Measurements from ENCODE around the gene SGCA.

The SGCA gene

DNA sequence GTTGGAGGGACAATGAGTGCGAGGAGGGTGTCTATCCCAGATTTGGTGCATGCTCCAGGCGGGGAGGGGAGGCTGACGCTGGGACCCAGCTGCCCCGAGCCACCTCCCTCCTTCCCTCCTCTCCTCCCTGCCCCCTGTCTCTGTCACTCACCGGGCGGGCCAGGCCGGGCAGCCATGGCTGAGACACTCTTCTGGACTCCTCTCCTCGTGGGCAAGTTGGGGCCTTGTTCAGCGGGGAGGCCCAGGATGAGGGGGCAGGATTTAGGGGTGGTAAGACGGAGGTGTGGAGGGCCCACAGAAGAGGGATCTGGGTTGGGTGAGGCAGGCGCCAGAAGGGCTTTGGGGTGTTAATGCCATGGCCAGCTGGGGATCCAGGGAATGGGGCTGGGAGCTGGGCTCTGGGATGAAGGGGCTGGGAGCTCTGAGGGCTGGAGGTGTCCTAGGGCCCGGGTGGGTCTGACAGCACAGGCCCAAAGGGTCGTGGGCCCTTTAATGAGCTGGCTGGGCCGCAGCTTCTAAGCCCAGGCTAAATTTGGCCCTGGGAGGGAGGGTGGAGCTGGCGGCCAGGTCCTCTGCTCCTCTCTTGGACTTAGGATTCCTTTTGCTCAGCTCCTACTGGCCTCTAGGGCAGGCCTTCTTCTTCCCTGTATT is at the start of gene SGCA:
Gene SGCA (plus strand): TSS at position 139 of the 651 bp plus-strand sequence. CDS start 36 bp downstream, at position 175.
- DNase-seq (ENCODE audit: low spot score) = no peak

DNA sequence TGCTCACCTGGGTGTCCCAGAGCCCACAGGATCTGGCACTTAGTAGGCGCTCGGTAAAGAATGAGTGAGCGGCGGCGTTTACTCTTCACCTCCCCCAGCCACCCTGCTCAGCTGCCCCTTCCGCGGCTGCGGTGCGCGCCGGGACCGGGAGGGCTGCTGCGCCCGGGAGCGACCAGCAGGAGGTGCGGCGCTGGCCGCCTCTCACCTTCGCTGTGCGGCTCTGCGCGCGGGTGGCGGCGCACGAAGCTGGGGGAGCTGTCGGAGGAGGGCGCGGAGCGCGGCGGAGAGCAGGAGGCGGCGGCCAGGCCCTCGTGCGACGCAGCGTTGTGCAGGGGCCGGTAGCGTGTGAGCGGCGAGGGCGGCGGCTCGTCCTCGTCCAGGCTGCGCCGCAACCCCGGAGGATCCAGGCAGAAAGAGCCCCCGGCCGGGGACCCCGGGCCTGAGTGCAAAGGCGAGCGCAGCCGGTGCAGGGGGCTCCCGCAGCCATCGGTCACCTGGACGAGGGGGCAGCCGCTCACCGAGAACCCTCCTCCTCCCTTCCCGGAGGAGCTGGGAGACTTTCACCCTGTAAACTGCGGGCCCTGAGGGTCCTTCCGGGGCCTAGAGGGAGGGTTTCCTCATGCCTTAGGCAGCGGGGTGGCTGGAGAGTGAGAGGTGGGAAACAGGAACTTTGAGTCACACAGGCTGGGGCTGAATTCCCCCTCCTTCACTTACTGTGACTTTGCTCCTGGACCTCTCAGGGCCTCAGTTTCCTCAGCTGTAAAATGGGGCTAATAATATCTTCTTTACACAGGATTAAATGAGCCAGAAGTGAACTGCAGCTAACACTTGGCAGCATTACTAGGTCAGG is 48.4 kb upstream of the SGCA start:
- no peak for DNase-seq (ENCODE audit: low spot score)

DNA sequence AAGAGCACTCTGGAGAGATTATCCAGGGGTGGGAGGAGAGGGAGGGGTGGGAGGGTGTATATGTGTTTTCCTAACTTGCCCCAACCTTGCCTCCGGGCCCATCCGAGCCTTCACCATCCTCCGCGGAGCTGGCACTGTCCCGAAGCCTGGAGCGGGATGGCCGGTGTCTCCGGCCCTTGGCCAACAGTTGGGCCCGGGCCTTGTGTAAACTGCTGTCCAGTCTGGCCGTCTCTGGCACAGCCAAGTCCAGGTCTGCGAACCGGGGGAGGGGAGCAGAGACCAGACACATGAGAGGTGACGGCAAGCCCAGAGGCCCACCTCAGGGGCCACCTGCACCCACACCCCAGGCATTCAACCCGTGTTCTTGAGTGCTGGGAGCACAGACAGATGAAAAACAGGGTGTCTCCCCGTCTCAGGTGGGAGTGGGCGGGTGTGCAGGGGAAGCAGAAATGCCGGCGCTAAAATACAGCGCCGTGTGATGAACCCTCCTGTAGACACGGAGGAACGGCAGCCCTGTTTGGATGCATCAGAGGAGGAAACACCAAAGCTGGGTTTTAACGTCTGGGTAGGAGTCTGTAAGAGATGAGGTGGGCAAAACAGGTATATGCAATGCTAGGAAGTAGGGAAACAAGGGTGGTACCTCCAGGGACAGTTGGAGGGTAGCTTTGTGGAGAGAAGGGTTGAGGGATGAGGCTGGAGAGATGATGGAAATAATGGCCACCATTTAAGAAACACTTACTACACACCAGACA is 47.6 kb upstream of the SGCA start:
- DNase-seq (ENCODE audit: low spot score) = no peak

DNA sequence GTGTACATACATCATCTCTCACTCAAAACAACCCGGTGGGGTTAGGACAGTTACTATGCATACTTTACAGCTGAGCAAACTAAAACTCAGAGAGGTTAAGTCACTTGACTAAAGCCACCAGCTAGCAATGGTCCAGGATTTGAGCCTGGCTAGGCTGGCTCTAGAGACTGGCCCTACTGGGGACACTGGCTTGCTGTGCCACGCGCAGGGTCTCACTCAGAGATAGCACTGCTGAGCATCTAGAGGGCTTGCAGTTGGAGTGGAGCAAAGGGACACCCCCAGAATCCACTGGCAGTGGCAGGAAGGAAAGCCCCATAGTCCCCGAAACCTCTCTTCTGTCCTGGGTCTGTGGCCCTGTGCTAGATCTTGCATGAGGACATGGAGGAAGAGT is 47.0 kb upstream of the SGCA start:
- no peak for DNase-seq (ENCODE audit: low spot score)

DNA sequence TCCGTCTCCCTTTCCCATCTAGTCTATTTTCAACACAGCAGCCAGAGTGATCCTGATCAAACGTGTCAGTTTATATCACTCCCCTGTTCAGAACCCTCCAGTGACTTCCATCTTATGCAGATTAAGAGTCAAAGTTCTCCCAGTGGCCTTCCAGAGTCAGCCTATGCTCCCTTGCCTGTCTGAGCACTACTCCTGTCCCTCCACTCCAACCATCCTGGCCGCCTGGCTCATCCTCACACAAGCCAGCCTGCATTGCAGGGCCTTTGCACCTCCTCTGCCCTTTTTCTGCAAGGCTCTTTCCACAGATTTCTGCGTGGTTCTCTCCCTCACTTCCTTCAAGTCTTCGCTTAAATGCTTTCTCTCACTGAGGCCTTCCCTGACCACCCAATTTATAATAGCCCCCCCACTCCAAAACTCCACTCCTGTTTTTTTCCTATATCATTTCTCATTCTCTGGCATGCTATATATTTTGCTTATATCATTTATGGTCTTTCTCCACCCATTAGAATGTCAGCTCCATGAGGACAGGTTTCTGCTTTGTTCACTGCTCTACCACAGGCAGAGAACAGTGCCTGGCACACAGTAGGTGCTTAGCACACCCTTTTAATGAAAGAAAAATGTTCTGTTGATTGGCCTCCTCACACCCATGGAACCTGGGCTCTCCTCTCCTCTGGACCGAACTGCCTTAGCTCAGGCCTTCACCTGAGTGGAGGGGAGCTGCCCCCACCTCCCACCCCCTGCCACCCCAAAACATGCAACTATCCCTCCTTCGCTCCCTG is 45.1 kb upstream of the SGCA start:
- DNase-seq (ENCODE audit: low spot score) = no peak

DNA sequence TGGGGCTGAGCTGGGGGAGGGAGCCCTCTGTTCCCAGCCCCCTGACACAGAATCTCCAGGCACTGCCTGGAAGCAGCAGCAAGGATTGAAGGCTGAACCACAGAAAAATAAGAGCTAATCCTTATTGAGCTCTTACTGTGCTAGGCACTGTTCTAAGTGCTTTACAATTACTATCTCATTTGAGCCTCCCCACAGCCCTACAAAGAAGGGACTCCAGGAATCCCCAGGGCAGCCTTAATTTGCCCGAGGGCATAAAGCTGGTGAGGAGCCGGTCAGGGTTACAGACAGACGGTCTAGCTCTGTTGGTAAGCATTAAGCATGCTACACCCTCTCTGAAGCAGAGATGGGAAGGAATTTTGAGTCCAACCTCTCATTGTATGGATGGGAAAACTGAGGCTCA is 42.9 kb upstream of the SGCA start:
- no peak for DNase-seq (ENCODE audit: low spot score)

DNA sequence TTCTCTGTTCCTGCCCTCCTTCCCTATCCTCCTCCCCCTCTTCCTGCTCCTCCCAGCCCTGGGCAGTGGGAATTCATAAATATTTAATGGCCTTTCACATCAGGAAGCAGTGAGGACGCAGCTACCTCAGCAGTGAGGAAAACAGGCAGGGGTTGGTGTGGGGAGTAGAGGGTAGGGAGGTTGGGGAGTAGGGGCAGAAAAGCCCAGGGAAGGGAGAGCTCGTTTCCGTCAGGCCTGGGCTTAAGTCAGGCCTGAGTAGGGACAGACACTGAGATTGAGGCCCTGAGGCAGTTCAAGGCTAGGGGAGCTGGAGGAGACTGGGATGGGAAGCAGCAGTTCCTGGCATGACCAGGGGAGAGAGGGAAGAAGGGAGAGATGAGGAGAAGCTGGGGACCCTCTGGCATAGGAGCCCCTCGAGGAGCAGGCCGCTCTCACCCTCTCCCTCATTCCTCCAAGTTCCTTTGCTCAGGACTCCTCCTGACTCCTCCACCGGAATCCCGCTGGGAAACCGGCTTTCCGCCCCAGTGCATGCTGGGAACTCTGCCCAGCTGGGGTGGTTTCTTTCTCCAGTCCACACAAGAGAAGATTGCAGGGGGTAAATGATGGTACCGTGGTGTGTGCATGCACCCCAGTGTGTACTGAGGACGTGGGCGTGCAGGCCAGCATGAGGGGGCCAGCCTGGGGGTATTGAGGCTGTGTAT is 42.0 kb upstream of the SGCA start:
- DNase-seq (ENCODE audit: low spot score) = no peak

DNA sequence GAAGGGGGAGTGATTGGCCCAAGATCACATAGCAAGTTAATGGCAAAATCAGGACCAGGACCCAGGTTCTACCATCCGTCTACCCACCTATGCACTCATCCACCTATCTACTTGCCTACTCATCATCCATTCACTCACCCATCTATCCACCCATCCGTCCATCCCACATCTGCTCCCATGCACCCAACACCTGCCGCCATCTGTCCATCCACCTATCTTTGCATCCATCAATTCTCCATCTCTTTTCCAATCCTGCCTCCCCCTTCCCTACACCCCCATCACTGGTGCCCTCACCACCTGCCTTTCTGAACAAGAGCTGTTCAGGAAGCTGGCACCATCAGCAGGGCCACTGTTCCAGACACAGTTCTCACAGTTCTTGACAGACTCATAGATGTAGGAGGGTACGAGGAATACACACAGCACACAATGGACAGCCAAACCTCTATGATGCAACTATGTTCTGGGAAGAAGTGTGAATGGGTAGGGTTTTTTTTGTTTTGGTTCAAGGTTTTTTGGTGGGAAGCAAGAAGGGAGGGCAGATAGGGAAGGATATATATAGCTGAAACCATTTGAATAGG is 40.3 kb upstream of the SGCA start:
- DNase-seq (ENCODE audit: low spot score) = no peak

DNA sequence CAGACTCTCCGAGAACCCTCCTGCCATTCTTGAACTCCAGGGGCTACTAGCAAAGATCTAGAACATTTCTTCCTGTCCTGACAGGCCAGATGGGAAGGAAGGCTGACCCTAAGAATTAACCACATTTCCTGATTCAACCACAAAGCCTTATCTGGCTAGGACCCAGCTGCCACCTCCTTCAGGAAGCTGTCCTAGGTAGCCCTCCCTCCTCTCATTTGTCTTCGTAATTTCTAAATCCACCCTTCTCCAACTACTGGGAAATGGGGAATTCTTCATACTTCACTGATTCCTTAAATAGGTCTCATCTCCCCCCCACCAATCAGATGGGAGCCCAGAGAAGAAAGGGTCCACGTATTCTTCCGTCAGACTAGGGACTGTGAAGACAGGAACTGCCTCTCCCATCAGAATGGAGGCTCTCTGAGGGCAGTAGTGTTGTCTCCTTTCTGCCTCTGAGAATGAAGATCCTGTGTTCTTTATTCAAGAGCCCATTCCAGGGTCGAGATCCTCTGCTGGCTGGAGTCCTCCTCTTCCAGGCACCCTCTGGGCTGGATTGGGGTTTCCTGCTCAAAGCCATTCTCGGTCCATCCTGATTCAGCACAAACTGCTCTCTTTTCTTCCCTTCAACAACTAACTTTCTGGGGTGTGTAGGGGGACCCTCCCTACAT is 38.0 kb upstream of the SGCA start:
- DNase-seq (ENCODE audit: low spot score) = no peak

DNA sequence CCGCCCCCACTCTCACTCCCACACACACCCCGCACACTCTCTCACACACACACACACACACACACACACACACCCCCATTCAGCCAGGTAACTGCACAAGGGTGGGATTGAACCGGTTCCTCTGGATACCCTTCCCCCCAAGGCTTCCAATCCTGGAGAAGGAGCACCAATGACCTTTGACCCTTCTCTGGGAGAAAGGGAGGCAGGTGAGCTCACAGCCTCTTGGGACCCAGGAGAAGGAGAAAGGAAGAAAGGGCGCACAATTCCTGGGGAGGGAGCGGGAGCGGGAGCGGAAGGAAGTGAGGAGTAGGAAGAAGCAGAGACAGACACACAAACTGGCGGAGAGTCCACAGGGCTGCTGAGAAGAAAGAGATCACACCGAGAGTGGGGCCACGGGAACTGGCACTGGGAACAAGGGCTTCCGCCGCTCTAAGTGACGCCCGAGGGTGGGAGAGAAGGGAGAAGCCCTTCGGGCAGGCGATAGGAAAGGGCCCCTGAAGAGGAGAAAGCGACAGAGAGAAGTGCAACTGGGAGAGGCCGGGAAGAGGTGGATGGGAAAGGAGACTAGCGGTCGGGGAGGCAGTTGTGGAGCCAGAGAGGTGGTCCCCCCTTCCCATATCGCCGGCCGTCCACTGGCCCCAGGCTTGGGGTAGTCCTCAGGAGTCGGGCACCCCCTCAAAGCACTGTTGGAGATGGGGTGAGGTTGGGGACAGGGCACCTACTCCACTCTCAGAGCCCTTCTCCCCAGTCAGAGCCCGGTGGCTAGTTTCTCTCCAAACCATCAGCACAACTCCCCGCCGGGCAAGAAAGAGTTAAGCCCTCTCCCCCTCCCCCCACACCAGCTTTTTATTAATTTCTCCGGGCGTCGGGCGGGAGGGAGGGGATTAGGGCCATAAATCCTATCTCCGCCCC is 37.1 kb upstream of the SGCA start:
- no peak for DNase-seq (ENCODE audit: low spot score)

DNA sequence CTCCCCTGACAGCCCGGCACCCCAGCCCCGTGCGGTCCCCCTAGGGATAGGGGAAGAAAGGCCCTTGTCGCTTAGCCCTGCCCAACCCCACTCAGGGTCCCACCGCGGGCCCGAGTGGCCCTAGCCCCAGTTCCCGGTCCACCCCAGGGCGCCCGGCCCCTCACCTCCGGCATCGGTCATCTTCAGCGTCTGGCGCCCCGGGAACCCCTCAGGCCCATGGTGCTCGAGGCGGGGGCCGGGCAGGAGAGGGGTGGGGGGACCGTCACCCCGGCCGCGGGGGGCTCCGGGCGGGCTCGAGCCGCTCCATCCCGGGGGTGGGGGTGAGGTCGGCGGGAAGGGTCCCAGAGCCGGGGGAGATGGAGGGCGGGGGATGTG is 36.5 kb upstream of the SGCA start:
- no peak for DNase-seq (ENCODE audit: low spot score)

DNA sequence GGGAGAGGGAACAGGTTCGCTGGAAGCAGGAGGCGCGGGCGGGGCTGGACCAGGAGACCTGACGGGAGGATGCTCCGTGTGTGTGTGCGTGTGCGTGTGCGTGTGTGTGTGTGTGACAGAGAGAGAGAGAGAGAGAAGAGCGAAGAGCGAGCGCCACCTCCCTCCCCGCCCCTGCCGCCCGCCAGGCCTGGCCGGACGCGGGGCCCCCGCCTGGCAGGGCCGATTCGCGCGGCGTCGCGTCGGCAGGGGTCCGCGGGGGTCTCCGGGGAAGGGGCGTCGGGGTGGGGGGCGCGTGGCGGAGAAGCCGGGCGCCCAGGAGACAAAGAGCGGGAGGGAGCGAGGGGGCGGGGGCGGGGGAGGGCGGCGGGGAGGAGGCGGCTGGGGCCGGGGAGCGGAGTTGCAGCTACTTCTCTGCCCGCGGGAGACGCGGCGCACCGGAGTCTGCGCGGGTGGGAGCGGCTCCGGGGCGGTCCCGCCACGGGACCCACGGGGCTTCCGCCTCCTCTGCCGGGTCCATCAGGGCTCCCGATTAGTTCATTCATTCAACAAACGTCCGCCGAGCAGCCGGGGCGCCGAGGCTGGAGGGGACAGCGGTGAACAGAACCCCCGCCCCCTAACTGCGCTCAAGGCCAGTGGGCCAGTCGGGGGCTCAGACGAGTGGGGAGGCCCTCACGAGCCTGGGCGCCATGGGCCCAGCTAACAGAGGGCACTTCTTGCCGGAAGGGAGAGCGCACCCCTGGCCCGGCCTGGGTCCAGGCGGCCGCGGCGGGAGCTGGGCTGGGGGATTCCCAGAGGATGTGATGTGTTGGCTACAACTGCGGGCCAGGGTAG is 35.9 kb upstream of the SGCA start, which contains the start of gene SAMD14:
Gene SAMD14 (minus strand): TSS at position 433 of the 831 bp plus-strand sequence. CDS start 5,201 bp downstream, outside the sequence.
- no peak for DNase-seq (ENCODE audit: low spot score)

DNA sequence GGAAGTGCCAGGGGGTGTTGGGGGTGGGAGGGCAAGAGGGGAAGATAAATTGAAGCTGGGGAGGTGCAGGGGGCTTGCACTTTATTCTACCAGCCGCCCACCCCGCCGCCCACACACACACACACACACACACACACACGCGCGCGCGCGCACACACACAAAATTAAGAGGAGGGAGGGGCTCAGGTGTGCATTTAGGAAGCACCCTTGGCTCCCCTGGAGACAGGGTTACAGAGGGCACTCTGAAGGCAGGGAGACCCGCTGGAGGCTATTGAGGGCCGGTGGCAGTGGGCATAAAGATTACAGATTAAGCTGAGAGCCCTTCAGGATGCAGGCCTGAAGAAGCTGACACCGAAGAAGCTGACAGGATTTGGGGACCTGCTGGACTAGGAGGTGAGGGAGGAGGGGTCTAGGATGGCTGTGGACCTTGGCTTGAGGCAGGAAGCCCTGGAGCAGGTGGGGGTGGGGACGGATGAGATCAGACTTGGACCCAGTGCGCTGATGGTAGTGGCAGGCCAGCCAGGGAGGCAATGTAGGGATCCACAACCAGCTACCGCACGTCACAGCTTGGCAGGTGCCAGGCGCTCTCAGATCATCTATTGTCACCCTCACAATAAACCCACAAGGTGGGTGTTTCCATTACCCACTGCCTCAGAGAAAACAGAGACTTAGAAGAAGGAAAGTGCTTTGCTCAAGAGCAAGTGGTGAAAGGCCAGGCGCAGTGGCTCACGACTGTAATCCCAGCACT is 35.1 kb upstream of the SGCA start:
- DNase-seq (ENCODE audit: low spot score) = no peak

DNA sequence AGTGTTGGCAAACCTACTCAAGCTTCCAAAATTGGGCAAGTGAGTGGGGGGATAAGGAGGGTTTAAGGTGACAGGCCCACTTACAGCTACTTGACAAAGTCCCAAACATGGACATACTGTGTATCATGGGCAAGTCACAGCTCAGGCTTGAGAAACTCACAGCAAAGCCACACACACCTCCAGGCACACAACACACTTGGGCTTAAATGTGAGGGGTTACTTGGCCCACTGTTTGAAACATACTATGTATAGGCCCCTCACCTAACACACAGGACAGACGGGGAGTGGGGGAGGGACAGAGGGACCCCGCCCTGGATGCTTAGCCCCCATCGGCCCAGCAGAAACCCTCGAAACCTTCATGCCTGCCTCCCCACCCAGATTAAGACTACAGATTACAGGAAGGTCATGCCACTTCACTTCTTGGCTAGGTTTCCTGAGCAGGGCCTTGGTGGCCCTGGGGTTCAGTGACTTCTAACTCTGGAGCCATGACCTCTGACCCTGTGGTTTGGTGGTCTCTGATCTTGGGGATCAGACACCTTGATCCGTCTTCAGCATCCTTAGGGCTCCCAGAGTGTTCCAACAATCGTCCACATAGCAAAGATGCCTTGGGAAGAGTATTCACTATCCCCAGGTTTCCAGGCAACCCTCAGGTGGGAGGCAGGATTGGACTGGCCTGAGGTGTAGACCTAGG is 33.6 kb upstream of the SGCA start:
- no peak for DNase-seq (ENCODE audit: low spot score)

DNA sequence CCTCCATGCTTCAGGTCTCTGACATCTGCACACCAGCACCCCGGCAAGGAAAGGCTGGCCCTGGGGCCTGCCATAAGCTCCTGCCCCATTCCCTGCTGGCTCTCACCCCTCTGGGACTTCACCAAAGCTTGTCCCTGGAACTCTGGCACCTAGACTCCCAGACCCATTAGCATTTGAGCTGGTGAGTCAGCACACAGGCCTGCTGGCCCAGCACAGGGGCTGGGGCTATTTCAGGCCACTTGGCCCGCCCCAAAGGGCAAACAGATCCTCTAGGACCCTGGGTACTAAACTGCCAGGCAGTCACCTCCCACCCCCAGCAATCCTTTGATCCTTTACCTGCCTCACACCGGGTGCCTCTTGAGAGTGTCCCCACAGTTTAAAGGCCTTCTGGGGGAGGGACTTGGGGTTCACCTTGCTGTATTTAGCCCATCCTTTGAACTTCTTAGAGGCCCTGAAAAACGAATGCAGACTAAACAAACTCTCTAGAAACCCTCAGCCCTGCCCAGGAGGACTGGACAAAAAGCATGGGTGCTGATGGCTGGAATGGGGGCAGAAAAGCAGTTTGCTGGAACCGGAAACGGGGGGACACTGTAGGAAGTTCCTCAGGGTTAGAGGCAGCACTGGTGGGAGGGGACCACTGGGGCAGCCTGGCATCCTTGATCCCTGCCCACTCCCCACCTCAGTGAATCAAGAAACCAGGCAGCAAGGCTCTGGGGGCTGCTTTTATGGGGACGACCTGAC is 32.6 kb upstream of the SGCA start:
- no peak for DNase-seq (ENCODE audit: low spot score)

DNA sequence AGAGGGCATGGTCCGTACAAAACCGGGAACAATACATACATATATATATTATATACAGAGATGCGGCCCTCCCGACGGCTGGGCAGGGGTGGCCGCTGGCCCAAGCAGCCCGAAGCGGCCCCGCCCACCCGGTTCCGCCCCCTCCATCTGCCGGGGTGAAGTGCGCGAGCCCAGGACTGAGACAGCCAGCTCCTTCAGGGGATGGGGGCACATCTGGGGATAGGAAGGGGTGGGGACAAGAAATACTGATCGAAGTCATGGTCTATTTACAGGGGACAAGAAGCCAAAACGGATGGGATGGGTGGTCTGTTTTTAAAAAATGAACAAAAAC is 32.1 kb upstream of the SGCA start:
- no peak for DNase-seq (ENCODE audit: low spot score)
